IMR-90 (cell line): Measurements from ENCODE around the gene CPSF7. TPM values are rescaled to one million over a fixed set of nuclear protein-coding genes. Genes with fewer than 3 reads are reported as not detected.

ENCODE experiments used
- ATAC-seq: fragments of 200-7000 bp; cut with Tn5 transposase; 2 replicates; pipeline ENCODE4 v1.9.1; 2020; ENCODE audit warnings: low read depth, mild to moderate bottlenecking, moderate library complexity
- BruUV-seq: library from RNA; stranded (reverse); fragments of 400-500 nt; replicated peaks from 2 replicates; lab custom pipeline; 2021; lab: Mats Ljungman, UMichigan
- CTCF ChIA-PET: fragments of 300-600 bp; formaldehyde crosslinking; extraction: SDS; loops from one replicate; lab custom pipeline; 2021; ENCODE audit warnings: antibody characterized with exemption; lab: Yijun Ruan, JAX
- POLR2A ChIA-PET: fragments of 300-600 bp; sonication (Branson Sonifier 250); formaldehyde crosslinking; loops from one replicate; lab custom pipeline; 2022; ENCODE audit warnings: antibody characterized with exemption; ENCODE audit not compliant: unreplicated experiment; lab: Charles Lee
- DNase-seq: peaks from one replicate; pipeline ENCODE4 v3.0.0; 2013
- H2AFZ ChIP-seq: replicated peaks from 2 replicates; pipeline ENCODE3; 2013; ENCODE audit warnings: low read length, mild to moderate bottlenecking; ENCODE audit not compliant: poor library complexity
- H2AK5ac ChIP-seq: 2 replicates; pipeline ENCODE4 v1.6.1; 2013; ENCODE audit warnings: low read depth, low read length, inconsistent platforms
- H2AK9ac ChIP-seq: replicated peaks from 2 replicates; pipeline ENCODE3; 2013; ENCODE audit warnings: mild to moderate bottlenecking, low read depth, low read length, moderate library complexity; ENCODE audit not compliant: poor library complexity
- H2BK120ac ChIP-seq: 2 replicates; pipeline ENCODE4 v1.6.1; 2013; ENCODE audit warnings: low read depth, low read length, inconsistent platforms
- H2BK15ac ChIP-seq: 3 replicates; pipeline ENCODE4 v1.6.1; 2013; ENCODE audit warnings: low read depth, low read length, inconsistent platforms
- H2BK20ac ChIP-seq: 2 replicates; pipeline ENCODE4 v1.6.1; 2013; ENCODE audit warnings: low read depth, mild to moderate bottlenecking, inconsistent platforms, low read length, moderate library complexity
- H2BK5ac ChIP-seq: 2 replicates; pipeline ENCODE4 v1.6.1; 2013; ENCODE audit warnings: mild to moderate bottlenecking, low read depth, low read length, inconsistent platforms; ENCODE audit not compliant: poor library complexity, severe bottlenecking
- H3K14ac ChIP-seq: replicated peaks from 2 replicates; pipeline ENCODE4 v1.6.1; 2013; ENCODE audit warnings: low read depth, low read length, inconsistent platforms
- H3K18ac ChIP-seq: 2 replicates; pipeline ENCODE4 v1.6.1; 2013; ENCODE audit warnings: low read depth, low read length, control low read depth
- H3K23ac ChIP-seq: 2 replicates; pipeline ENCODE4 v1.6.1; 2013; ENCODE audit warnings: low read depth, low read length, inconsistent platforms
- H3K27ac ChIP-seq: 2 replicates; pipeline ENCODE4 v1.5.1; 2013; ENCODE audit warnings: mild to moderate bottlenecking, control low read depth, low read length; ENCODE audit not compliant: insufficient read depth
- H3K27me3 ChIP-seq: 2 replicates; pipeline ENCODE4 v1.6.1; 2013; ENCODE audit warnings: low read length; ENCODE audit not compliant: control insufficient read depth, insufficient read depth
- H3K36me3 ChIP-seq: 2 replicates; pipeline ENCODE4 v1.6.1; 2013; ENCODE audit warnings: low read length, mixed read lengths; ENCODE audit not compliant: control insufficient read depth, insufficient read depth
- H3K4ac ChIP-seq: 2 replicates; pipeline ENCODE4 v1.6.1; 2013; ENCODE audit warnings: low read depth, low read length, inconsistent platforms
- H3K4me1 ChIP-seq: 2 replicates; pipeline ENCODE4 v1.6.1; 2013; ENCODE audit warnings: low read length, mixed read lengths; ENCODE audit not compliant: control insufficient read depth, insufficient read depth
- H3K4me2 ChIP-seq: 2 replicates; pipeline ENCODE4 v1.6.1; 2013; ENCODE audit warnings: low read depth, mild to moderate bottlenecking, control low read depth, low read length, moderate library complexity
- H3K4me3 ChIP-seq: 2 replicates; pipeline ENCODE4 v1.5.1; 2013; ENCODE audit warnings: low read depth, mild to moderate bottlenecking, control low read depth, low read length, moderate library complexity; ENCODE audit not compliant: insufficient read depth
- H3K56ac ChIP-seq: 2 replicates; pipeline ENCODE4 v1.6.1; 2013; ENCODE audit warnings: low read length, inconsistent platforms; ENCODE audit not compliant: insufficient read depth; ENCODE audit errors: extremely low read depth
- H3K79me1 ChIP-seq, 2 experiments: 2 replicates each; pipeline ENCODE4 v1.6.1; 2013; ENCODE audit warnings: low read length in 2 of 2, inconsistent platforms in 1 of 2, low read depth in 1 of 2
- H3K9ac ChIP-seq: 2 replicates; pipeline ENCODE4 v1.6.1; 2013; ENCODE audit warnings: low read depth, low read length, control low read depth
- H3K9me1 ChIP-seq: 2 replicates; pipeline ENCODE4 v1.6.1; 2013; ENCODE audit warnings: low read length, inconsistent platforms; ENCODE audit not compliant: insufficient read depth
- H3K9me3 ChIP-seq: 2 replicates; pipeline ENCODE4 v1.6.1; 2013; ENCODE audit warnings: low read length; ENCODE audit not compliant: control insufficient read depth, insufficient read depth
- H4K20me1 ChIP-seq: 2 replicates; pipeline ENCODE4 v1.6.1; 2013; ENCODE audit warnings: low read length, inconsistent platforms; ENCODE audit not compliant: insufficient read depth
- H4K5ac ChIP-seq: 2 replicates; pipeline ENCODE4 v1.6.1; 2013; ENCODE audit warnings: mild to moderate bottlenecking, low read depth, low read length, control low read depth
- H4K8ac ChIP-seq, 2 experiments: 2 replicates each; pipeline ENCODE4 v1.6.1; 2013; ENCODE audit warnings: low read depth in 2 of 2, low read length in 2 of 2, control low read depth in 1 of 2, inconsistent platforms in 1 of 2
- H4K91ac ChIP-seq: 2 replicates; pipeline ENCODE4 v1.6.1; 2013; ENCODE audit warnings: low read depth, low read length, inconsistent platforms; ENCODE audit not compliant: insufficient read depth
- BHLHE40 ChIP-seq: fragments of 150-350 bp; IDR thresholded peaks from 2 replicates; pipeline ENCODE4 v1.6.1; 2016; ENCODE audit warnings: mild to moderate bottlenecking, low read depth, low read length
- CEBPB ChIP-seq: IDR thresholded peaks from 2 replicates; pipeline ENCODE4 v1.6.1; 2012; ENCODE audit warnings: low read depth, low read length, improper control_type of control experiment
- CHD1 ChIP-seq: IDR thresholded peaks from 2 replicates; pipeline ENCODE4 v1.6.1; 2012; ENCODE audit warnings: low read depth, low read length, improper control_type of control experiment
- CTCF ChIP-seq: conservative IDR thresholded peaks from 2 replicates; pipeline ENCODE4 v1.5.1; 2012; ENCODE audit warnings: mild to moderate bottlenecking, low read depth, low read length, improper control_type of control experiment
- ELK1 ChIP-seq: fragments of 150-350 bp; IDR thresholded peaks from 2 replicates; pipeline ENCODE4 v1.6.1; 2016; ENCODE audit warnings: low read depth, mild to moderate bottlenecking, low read length, moderate library complexity, borderline replicate concordance
- FOS ChIP-seq: fragments of 150-350 bp; IDR thresholded peaks from 2 replicates; pipeline ENCODE4 v1.6.1; 2016; ENCODE audit warnings: low read depth, low read length
- MAZ ChIP-seq: IDR thresholded peaks from 2 replicates; pipeline ENCODE4 v1.6.1; 2012; ENCODE audit warnings: low read depth, mild to moderate bottlenecking, low read length, improper control_type of control experiment, moderate library complexity, borderline replicate concordance
- MXI1 ChIP-seq: IDR thresholded peaks from 2 replicates; pipeline ENCODE4 v1.6.1; 2012; ENCODE audit warnings: low read depth, mild to moderate bottlenecking, low read length, moderate library complexity, borderline replicate concordance
- NFE2L2 ChIP-seq: fragments of 150-350 bp; IDR thresholded peaks from 2 replicates; pipeline ENCODE4 v1.6.1; 2016; ENCODE audit warnings: low read depth, mild to moderate bottlenecking, low read length
- POLR2A ChIP-seq: IDR thresholded peaks from 2 replicates; pipeline ENCODE4 v1.6.1; 2012; ENCODE audit warnings: mild to moderate bottlenecking, low read depth, low read length
- RAD21 ChIP-seq: IDR thresholded peaks from 2 replicates; pipeline ENCODE4 v1.6.1; 2012; ENCODE audit warnings: low read length, improper control_type of control experiment
- RCOR1 ChIP-seq: IDR thresholded peaks from 2 replicates; pipeline ENCODE4 v1.6.1; 2012; ENCODE audit warnings: mild to moderate bottlenecking, low read length, improper control_type of control experiment; ENCODE audit not compliant: insufficient replicate concordance
- USF2 ChIP-seq: fragments of 150-350 bp; IDR thresholded peaks from 2 replicates; pipeline ENCODE4 v1.6.1; 2017; ENCODE audit warnings: mild to moderate bottlenecking, antibody characterized with exemption, low read length, low read depth
- WGBS, 2 experiments: methylation state at CpG; one replicate each; pipeline versions ENCODE4 v1.1.5 to v1.1.7; 2013; ENCODE audit warnings: missing lambda C conversion rate in 2 of 2; ENCODE audit not compliant: insufficient read length in 1 of 2; ENCODE audit errors: extremely low coverage in 2 of 2; 5-methylcytosine and 5-hydroxymethylcytosine counted together
- dilution Hi-C: fragments of 300-500 bp; cut with HindIII; formaldehyde crosslinking; loops from one replicate; pipeline ENCODE4 v1.14.3; 2018; ENCODE audit warnings: low sequenced_read_pairs; ENCODE audit not compliant: unreplicated experiment
- in situ Hi-C: fragments of 300-500 bp; cut with MboI; formaldehyde crosslinking; loops from 3 replicates; pipeline ENCODE4 v1.14.3; 2019; ENCODE audit warnings: low sequenced_read_pairs, inconsistent platforms, mixed read lengths
- intact Hi-C: fragments of 100-400 bp; cut with micrococcal nuclease; formaldehyde crosslinking; loops from 2 replicates; pipeline ENCODE4 v1.10.0; 2022
- polyA plus RNA-seq, 3 experiments: library from polyadenylated mRNA; depleted of rRNA; stranded (reverse); fragments of >200 nt; gene quantifications; 2 replicates each; pipeline ENCODE4 v1.2.3, GENCODE V29; 2012; ENCODE audit warnings: low replicate concordance in 1 of 3
- total RNA-seq: library from RNA; depleted of rRNA; stranded (reverse); fragments of >200 nt; gene quantifications from 2 replicates; pipeline ENCODE4 v1.2.3, GENCODE V29; 2012

Gene CPSF7
- total and polyA plus RNA-seq, 2 of the 4 experiments (the other 2 are of a cell fraction): 9.5 to 55.2 TPM

- Histone ChIP-seq H3K36me3 (peaks cover 46% of the 10 kb centered on the region), H3K4me3 (no peak overlapping the region), H3K4ac (no peak overlapping the region), H3K9ac (no peak overlapping the region), H3K79me1 (peaks cover 0 to 11% of the 10 kb centered on the region in 2 experiments; a peak in 2 of 4 replicates), H2BK5ac (no peak overlapping the region), H3K18ac (no peak overlapping the region), H3K27ac (no peak overlapping the region), H4K91ac (no peak overlapping the region), H4K20me1 (0 out of 2 replicates have a peak, but pooled peaks cover 5% of the 10 kb centered on the region), H3K23ac (no peak overlapping the region), H2BK120ac (no peak overlapping the region), H3K27me3 (no peaks in the 10 kb centered on the region), H4K8ac (no peak overlapping the region), H3K14ac (no peak overlapping the region), H4K5ac (no peak overlapping the region), H2AFZ (no peak overlapping the region), H3K4me1 (no peaks in the 10 kb centered on the region), H2AK9ac (no peak overlapping the region), H2BK20ac (no peak overlapping the region), H3K9me3 (no peaks in the 10 kb centered on the region), H2BK15ac (no peak overlapping the region), H3K9me1 (0 out of 2 replicates have a peak, but pooled peaks cover 4% of the 10 kb centered on the region), H3K56ac (no peak overlapping the region), H2AK5ac (no peak overlapping the region), H3K4me2 (no peak overlapping the region)
- ChIA-PET POLR2A (interaction anchor here (1.4 kb wide), 1 partner anchor 9 kb away, joined by 5 read pairs; the partner anchor contains the start of gene TMEM216), CTCF (interaction anchor here (2.3 to 2.7 kb wide), 2 partner anchors 9 to 65 kb away, joined by 7 to 10 read pairs; partner anchors contain the start of gene TMEM216)
- dilution Hi-C loops (no loop called here), intact Hi-C loops (loop anchor here (5.0 kb wide), 1 partner anchor 79 kb away; no protein-coding TSS in a partner anchor), in situ Hi-C loops (no loop called here)
- BruUV-seq: no TSS peak
- TF ChIP-seq FOS: no peak
- no peak for TF ChIP-seq USF2
- TF ChIP-seq MAZ: no peak
- no peak for TF ChIP-seq CEBPB
- no peak for TF ChIP-seq CHD1
- no peak for TF ChIP-seq RAD21
- TF ChIP-seq MXI1: no peak
- TF ChIP-seq RCOR1: no peak
- no peak for TF ChIP-seq NFE2L2
- no peak for TF ChIP-seq ELK1
- TF ChIP-seq CTCF: no peak
- no peak for TF ChIP-seq BHLHE40
- no peak for TF ChIP-seq POLR2A
- DNase-seq: no peak
- no CpG with 5 or more reads among the region's 2 CpGs for WGBS, 2 experiments
- no peak for ATAC-seq
Measured at GRCh38 chr11:61401573-61401972, 28.2 kb downstream of the CPSF7 start.
